MM.1S (cell line): ENCODE results near the gene ITGA7.
A peak's percentile ranks its signal among the peaks of the same experiment; 100 is the strongest.

ENCODE experiments used
- DNase-seq: peaks from one replicate; pipeline ENCODE4 v3.0.0-alpha.2; 2015
- H2AFZ ChIP-seq: fragments of 300-600 bp; sonication (generic); 2 replicates; pipeline ENCODE4 v1.6.0; 2016; ENCODE audit warnings: antibody characterized with exemption, low read length
- H3F3A ChIP-seq: fragments of 300-600 bp; sonication (generic); 2 replicates; pipeline ENCODE4 v1.6.1; 2016; ENCODE audit warnings: mild to moderate bottlenecking, antibody characterized with exemption, low read length, moderate library complexity, mixed read lengths; ENCODE audit not compliant: insufficient read depth
- H3K27ac ChIP-seq: fragments of 300-600 bp; sonication (generic); 2 replicates; pipeline ENCODE4 v1.5.1; 2016; ENCODE audit warnings: mild to moderate bottlenecking, low read length
- H3K27me3 ChIP-seq: fragments of 300-600 bp; sonication (generic); replicated peaks from 2 replicates; pipeline ENCODE4 v1.6.0; 2016; ENCODE audit warnings: low read length; ENCODE audit not compliant: insufficient read depth
- H3K36me3 ChIP-seq: fragments of 300-600 bp; sonication (generic); replicated peaks from 2 replicates; pipeline ENCODE4 v1.6.1; 2016; ENCODE audit warnings: mild to moderate bottlenecking, low read length, mixed read lengths; ENCODE audit not compliant: insufficient read depth
- H3K4me1 ChIP-seq: fragments of 300-600 bp; sonication (generic); 2 replicates; pipeline ENCODE4 v1.6.1; 2016; ENCODE audit warnings: low read length, mixed read lengths
- H3K4me2 ChIP-seq: fragments of 300-600 bp; sonication (generic); 2 replicates; pipeline ENCODE4 v1.6.0; 2016; ENCODE audit warnings: low read depth, low read length
- H3K4me3 ChIP-seq: fragments of 300-600 bp; sonication (generic); 2 replicates; pipeline ENCODE4 v1.5.1; 2016; ENCODE audit warnings: low read length, mixed read lengths
- H3K79me2 ChIP-seq: fragments of 300-600 bp; sonication (generic); 2 replicates; pipeline ENCODE4 v1.6.1; 2016; ENCODE audit warnings: mixed run types, low read length, mixed read lengths
- H3K9ac ChIP-seq: fragments of 300-600 bp; sonication (generic); 2 replicates; pipeline ENCODE4 v1.6.1; 2016; ENCODE audit warnings: low read length, mixed read lengths
- H3K9me2 ChIP-seq: fragments of 300-600 bp; sonication (generic); replicated peaks from 2 replicates; pipeline ENCODE4 v1.6.1; 2016; ENCODE audit warnings: mild to moderate bottlenecking, low read length, mixed read lengths; ENCODE audit not compliant: insufficient read depth
- H3K9me3 ChIP-seq: fragments of 300-600 bp; sonication (generic); replicated peaks from 2 replicates; pipeline ENCODE4 v1.6.1; 2016; ENCODE audit warnings: mild to moderate bottlenecking, low read length, mixed read lengths; ENCODE audit not compliant: insufficient read depth
- H4K20me1 ChIP-seq: fragments of 300-600 bp; sonication (generic); 2 replicates; pipeline ENCODE4 v1.6.1; 2016; ENCODE audit warnings: mild to moderate bottlenecking, low read length, moderate library complexity, mixed read lengths; ENCODE audit not compliant: insufficient read depth
- EZH2 ChIP-seq: fragments of 300-600 bp; sonication (generic); optimal IDR thresholded peaks from 2 replicates; pipeline ENCODE3; 2017; ENCODE audit warnings: low read depth, mild to moderate bottlenecking, antibody characterized with exemption, low read length, mixed read lengths
- EZH2phosphoT487 ChIP-seq: fragments of 300-600 bp; sonication (generic); IDR thresholded peaks from 2 replicates; pipeline ENCODE4 v1.6.1; 2018; ENCODE audit warnings: antibody characterized with exemption, low read length
- TF ChIP-seq, protein P1 (sequence below): fragments of 300-600 bp; sonication (generic); IDR thresholded peaks from 2 replicates; pipeline ENCODE4 v1.5.1; 2016; ENCODE audit warnings: antibody characterized with exemption, low read length, mixed read lengths

ITGA7 gene

DNA sequence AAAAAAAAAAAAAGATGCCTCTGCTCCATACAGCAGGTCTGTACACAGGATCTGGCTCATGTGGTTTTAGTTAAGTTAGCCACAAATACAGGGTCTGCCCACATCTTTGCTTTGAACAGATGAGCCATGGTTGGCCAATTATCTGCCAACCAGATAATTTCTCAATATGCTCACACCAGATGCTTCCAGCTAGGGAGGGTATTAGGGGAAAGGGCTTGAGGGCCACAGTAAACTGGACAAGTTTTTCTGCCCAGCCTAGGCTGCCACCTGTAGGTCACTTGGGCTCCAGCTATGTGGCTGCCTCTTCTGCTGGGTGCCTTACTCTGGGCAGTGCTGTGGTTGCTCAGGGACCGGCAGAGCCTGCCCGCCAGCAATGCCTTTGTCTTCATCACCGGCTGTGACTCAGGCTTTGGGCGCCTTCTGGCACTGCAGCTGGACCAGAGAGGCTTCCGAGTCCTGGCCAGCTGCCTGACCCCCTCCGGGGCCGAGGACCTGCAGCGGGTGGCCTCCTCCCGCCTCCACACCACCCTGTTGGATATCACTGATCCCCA lies 13.3 kb upstream of the ITGA7 start:
- DNase-seq = no peak
- no peak overlapping the region for H3K4me2 ChIP-seq
- H3K9me2 ChIP-seq = no peaks in the 10 kb centered on the region
- TF ChIP-seq, protein P1, sequence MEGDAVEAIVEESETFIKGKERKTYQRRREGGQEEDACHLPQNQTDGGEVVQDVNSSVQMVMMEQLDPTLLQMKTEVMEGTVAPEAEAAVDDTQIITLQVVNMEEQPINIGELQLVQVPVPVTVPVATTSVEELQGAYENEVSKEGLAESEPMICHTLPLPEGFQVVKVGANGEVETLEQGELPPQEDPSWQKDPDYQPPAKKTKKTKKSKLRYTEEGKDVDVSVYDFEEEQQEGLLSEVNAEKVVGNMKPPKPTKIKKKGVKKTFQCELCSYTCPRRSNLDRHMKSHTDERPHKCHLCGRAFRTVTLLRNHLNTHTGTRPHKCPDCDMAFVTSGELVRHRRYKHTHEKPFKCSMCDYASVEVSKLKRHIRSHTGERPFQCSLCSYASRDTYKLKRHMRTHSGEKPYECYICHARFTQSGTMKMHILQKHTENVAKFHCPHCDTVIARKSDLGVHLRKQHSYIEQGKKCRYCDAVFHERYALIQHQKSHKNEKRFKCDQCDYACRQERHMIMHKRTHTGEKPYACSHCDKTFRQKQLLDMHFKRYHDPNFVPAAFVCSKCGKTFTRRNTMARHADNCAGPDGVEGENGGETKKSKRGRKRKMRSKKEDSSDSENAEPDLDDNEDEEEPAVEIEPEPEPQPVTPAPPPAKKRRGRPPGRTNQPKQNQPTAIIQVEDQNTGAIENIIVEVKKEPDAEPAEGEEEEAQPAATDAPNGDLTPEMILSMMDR = peak; percentile 18
- TF ChIP-seq EZH2phosphoT487 = no peak
- no peak overlapping the region for H3K4me3 ChIP-seq
- H3K4me1 ChIP-seq = peaks cover 9% of the 10 kb centered on the region
- peaks cover 21% of the 10 kb centered on the region for H3K79me2 ChIP-seq
- H3K27ac ChIP-seq = no peak overlapping the region
- H4K20me1 ChIP-seq = no peaks in the 10 kb centered on the region
- no peaks in the 10 kb centered on the region for H3K27me3 ChIP-seq
- no peaks in the 10 kb centered on the region for H3K36me3 ChIP-seq
- peaks cover 4% of the 10 kb centered on the region; the same call in 1 of the 2 replicates for H3F3A ChIP-seq
- no peak overlapping the region for H3K9ac ChIP-seq
- no peaks in the 10 kb centered on the region for H3K9me3 ChIP-seq
- H2AFZ ChIP-seq = no peak overlapping the region

DNA sequence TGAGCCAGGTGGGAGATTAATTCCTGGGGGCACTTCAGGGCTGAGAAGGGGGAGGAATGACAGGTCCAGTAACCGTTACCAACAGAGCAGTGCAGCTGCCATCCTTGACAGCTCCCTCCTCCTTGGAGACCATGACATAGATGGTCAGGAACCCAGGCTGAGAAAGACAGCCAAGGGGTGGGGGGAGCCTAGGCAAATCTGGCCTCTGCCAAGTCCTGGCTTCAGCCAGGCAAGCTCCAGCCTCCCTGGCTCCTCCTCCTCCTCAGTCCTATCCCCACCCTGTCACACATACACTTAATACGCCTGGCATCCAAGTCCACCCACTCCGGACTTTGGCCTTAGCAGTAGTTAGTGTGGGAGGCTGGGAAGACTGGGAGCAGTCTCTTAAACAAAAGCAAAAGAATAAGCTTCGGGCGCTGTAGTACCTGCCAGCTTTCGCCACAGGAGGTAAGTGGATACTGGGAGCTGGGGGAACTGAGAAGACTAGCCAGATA lies 12.4 kb upstream of the ITGA7 start, which contains the start of gene RDH5:
Gene RDH5, plus strand, starts transcription at position 323 of the 494 bp plus-strand sequence. CDS start 792 bp downstream, outside the sequence.
- H3K27me3 ChIP-seq = no peaks in the 10 kb centered on the region
- peaks cover 21% of the 10 kb centered on the region for H3K79me2 ChIP-seq
- DNase-seq = no peak
- H3K27ac ChIP-seq = no peak within 1 kb of the TSS
- no peaks in the 10 kb centered on the region for H4K20me1 ChIP-seq
- peaks cover 10% of the 10 kb centered on the region; the same call in 1 of the 2 replicates for H3F3A ChIP-seq
- no peaks in the 10 kb centered on the region for H3K9me2 ChIP-seq
- no peak within 1 kb of the TSS for H3K9ac ChIP-seq
- peaks cover 15% of the 10 kb centered on the region for H3K4me1 ChIP-seq
- no peak within 1 kb of the TSS for H3K4me3 ChIP-seq
- TF ChIP-seq, protein P1 = no peak
- TF ChIP-seq EZH2phosphoT487 (no peak), EZH2 (no peak)
- H2AFZ ChIP-seq = no peak within 1 kb of the TSS
- no peak within 1 kb of the TSS for H3K4me2 ChIP-seq
- H3K9me3 ChIP-seq = no peaks in the 10 kb centered on the region
- no peaks in the 10 kb centered on the region for H3K36me3 ChIP-seq

GRCh38 chr12:55719371-55719770 lies 11.7 kb upstream of the ITGA7 start:
- no peaks in the 10 kb centered on the region for H3K9me2 ChIP-seq
- H3K9me3 ChIP-seq = no peaks in the 10 kb centered on the region
- no peak overlapping the region for H3K9ac ChIP-seq
- no peak overlapping the region for H2AFZ ChIP-seq
- no peaks in the 10 kb centered on the region for H4K20me1 ChIP-seq
- no peaks in the 10 kb centered on the region for H3K36me3 ChIP-seq
- no peaks in the 10 kb centered on the region for H3K27me3 ChIP-seq
- TF ChIP-seq, protein P1 = no peak
- no peak for TF ChIP-seq EZH2
- no peak for TF ChIP-seq EZH2phosphoT487
- H3K79me2 ChIP-seq = peaks cover 21% of the 10 kb centered on the region
- peaks cover 10% of the 10 kb centered on the region; the same call in 1 of the 2 replicates for H3F3A ChIP-seq
- no peak overlapping the region for H3K4me2 ChIP-seq
- no peak for DNase-seq
- H3K27ac ChIP-seq = no peak overlapping the region
- no peak overlapping the region for H3K4me3 ChIP-seq
- peaks cover 16% of the 10 kb centered on the region for H3K4me1 ChIP-seq
